Osteocyte (in vitro differentiated cells): Measurements from ENCODE around the gene DIP2C. TPM values are rescaled to one million over a fixed set of nuclear protein-coding genes. Genes with fewer than 3 reads are reported as not detected.

Experiments
- DNase-seq: peaks from one replicate; pipeline ENCODE4 v3.0.0; 2021; ENCODE audit warnings: mixed read lengths; ENCODE audit not compliant: unreplicated experiment; ENCODE audit errors: extremely low spot score
- H3K27ac Mint-ChIP-seq: one replicate; pipeline ENCODE4 v1.8.0; 2021; ENCODE audit warnings: mild to moderate bottlenecking, mixed read lengths; ENCODE audit not compliant: unreplicated experiment
- H3K27me3 Mint-ChIP-seq: one replicate; pipeline ENCODE4 v1.8.0; 2021; ENCODE audit warnings: mixed read lengths; ENCODE audit not compliant: unreplicated experiment
- H3K36me3 Mint-ChIP-seq: one replicate; pipeline ENCODE4 v1.8.0; 2021; ENCODE audit warnings: mixed read lengths; ENCODE audit not compliant: unreplicated experiment
- H3K4me1 Mint-ChIP-seq: one replicate; pipeline ENCODE4 v1.8.0; 2021; ENCODE audit warnings: mixed read lengths; ENCODE audit not compliant: unreplicated experiment
- H3K4me3 Mint-ChIP-seq: one replicate; pipeline ENCODE4 v1.8.0; 2021; ENCODE audit warnings: mild to moderate bottlenecking, moderate library complexity, mixed read lengths; ENCODE audit not compliant: unreplicated experiment
- H3K9me3 Mint-ChIP-seq: one replicate; pipeline ENCODE4 v1.8.0; 2021; ENCODE audit warnings: mixed read lengths; ENCODE audit not compliant: unreplicated experiment
- CTCF ChIP-seq: fragments of 200-600 bp; sonication (generic); IDR thresholded peaks from 2 replicates; pipeline ENCODE4 v1.5.0; 2021; ENCODE audit warnings: antibody characterized with exemption, mild to moderate bottlenecking, moderate library complexity
- total RNA-seq: library from RNA; stranded (reverse); gene quantifications from 2 replicates; pipeline ENCODE4 v1.2.1, GENCODE V29; 2021

The DIP2C gene
- total RNA-seq, 1 donor from 2014 or later, result 36.8 TPM

DNA sequence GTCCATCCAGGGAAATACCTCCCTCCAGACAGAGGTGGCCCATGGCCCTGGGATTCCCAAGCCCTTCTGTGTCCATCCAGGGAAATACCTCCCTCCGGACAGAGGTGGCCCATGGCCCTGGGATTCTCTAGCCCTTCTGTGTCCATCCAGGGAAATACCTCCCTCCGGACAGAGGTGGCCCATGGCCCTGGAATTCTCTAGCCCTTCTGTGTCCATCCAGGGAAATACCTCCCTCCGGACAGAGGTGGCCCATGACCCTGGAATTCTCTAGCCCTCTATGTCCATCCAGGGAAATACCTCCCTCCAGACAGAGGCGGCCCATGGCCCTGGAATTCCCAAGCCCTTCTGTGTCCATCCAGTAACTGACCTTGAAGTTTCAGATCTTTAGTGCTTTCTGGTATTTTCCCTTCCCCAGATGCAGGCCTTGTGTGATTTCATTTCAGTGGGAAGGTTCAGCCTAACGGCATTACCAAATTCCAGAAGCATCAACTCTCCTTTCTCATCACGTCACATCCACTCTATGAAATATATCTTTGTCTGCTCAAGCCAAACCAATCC lies 28.8 kb upstream of the DIP2C start:
- H3K9me3 Mint-ChIP-seq, result no peaks in the 10 kb centered on the region
- H3K27me3 Mint-ChIP-seq, result peaks cover 14% of the 10 kb centered on the region
- TF ChIP-seq CTCF, result no peak
- DNase-seq, result no peak
- H3K4me1 Mint-ChIP-seq, result no peaks in the 10 kb centered on the region
- no peak overlapping the region for H3K27ac Mint-ChIP-seq
- H3K4me3 Mint-ChIP-seq, result no peak overlapping the region
- no peaks in the 10 kb centered on the region for H3K36me3 Mint-ChIP-seq

GRCh38 chr10:717458-717857 lies 28.0 kb upstream of the DIP2C start:
- no peak for DNase-seq

DNA sequence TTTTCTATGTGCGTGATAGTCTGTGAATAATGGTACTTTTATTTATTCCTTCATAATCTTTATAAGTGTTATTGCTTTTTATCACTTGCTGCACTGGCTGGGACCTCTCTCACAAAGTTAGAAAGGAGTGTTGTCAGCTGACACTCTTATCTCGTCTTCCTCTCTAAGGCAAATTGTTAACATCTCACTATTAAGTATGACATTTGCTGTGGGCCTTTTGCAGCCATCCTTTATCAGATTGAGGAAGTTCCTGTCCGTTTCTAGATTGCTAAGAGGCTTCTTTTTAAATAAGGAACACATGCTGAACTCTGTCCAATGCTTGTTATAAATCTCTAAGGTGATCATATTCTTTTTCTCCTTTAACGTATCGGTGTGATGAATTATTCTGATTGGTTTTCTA lies 27.4 kb upstream of the DIP2C start:
- Mint-ChIP-seq H3K36me3 (no peaks in the 10 kb centered on the region), H3K4me3 (no peak overlapping the region), H3K27me3 (peaks cover 21% of the 10 kb centered on the region), H3K9me3 (no peaks in the 10 kb centered on the region), H3K27ac (no peak overlapping the region), H3K4me1 (no peaks in the 10 kb centered on the region)
- no peak for DNase-seq
- TF ChIP-seq CTCF, result no peak

More at GRCh38 chr10:717458-717857, 28.0 kb upstream of the DIP2C start:
- H3K9me3 Mint-ChIP-seq, result no peaks in the 10 kb centered on the region
- no peak overlapping the region for H3K27ac Mint-ChIP-seq
- TF ChIP-seq CTCF, result no peak
- H3K4me3 Mint-ChIP-seq, result no peak overlapping the region
- H3K36me3 Mint-ChIP-seq, result no peaks in the 10 kb centered on the region
- no peaks in the 10 kb centered on the region for H3K4me1 Mint-ChIP-seq
- peaks cover 19% of the 10 kb centered on the region for H3K27me3 Mint-ChIP-seq

DNA sequence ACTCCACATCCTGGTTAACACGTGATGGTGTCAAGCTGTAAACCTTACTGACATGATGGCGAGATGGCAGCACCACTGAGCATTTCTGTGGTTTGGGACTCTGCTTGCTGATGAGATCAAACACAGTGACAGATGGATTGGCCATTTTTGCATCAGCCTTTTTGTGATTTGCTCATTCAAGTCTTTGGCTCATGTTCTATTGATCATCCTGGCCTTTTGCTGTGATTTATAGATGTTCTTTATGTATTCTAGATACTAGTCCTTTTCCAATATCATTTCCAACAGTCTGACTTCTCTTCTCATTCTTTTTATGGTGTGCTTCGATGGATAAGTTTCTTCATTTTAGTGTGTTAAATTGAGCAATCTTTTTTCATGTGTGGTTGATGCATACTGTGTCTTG lies 24.7 kb upstream of the DIP2C start:
- no peaks in the 10 kb centered on the region for H3K4me1 Mint-ChIP-seq

GRCh38 chr10:712575-712974 lies 23.1 kb upstream of the DIP2C start:
- no peaks in the 10 kb centered on the region for H3K4me1 Mint-ChIP-seq
- no peak for DNase-seq
- no peaks in the 10 kb centered on the region for H3K36me3 Mint-ChIP-seq
- no peak overlapping the region for H3K4me3 Mint-ChIP-seq
- peaks cover 41% of the 10 kb centered on the region for H3K27me3 Mint-ChIP-seq
- TF ChIP-seq CTCF, result no peak
- H3K9me3 Mint-ChIP-seq, result no peaks in the 10 kb centered on the region
- H3K27ac Mint-ChIP-seq, result no peak overlapping the region

More for the DNA sequence above, 24.7 kb upstream of the DIP2C start:
- no peak for DNase-seq
- no peaks in the 10 kb centered on the region for H3K36me3 Mint-ChIP-seq
- no peak overlapping the region for H3K27ac Mint-ChIP-seq
- H3K27me3 Mint-ChIP-seq, result peaks cover 31% of the 10 kb centered on the region
- H3K4me3 Mint-ChIP-seq, result no peak overlapping the region
- no peak for TF ChIP-seq CTCF
- H3K9me3 Mint-ChIP-seq, result no peaks in the 10 kb centered on the region
